ENCODE results near the gene PSD4. TPM values are rescaled to one million over a fixed set of nuclear protein-coding genes. Genes with fewer than 3 reads are reported as not detected.

The PSD4 gene
- total and polyA plus RNA-seq, 10 of the 15 experiments (the other 5 are each of a cell fraction or from before 2014, with no cell fraction given), result 0.68 to 114 (median 35.1) TPM

GRCh38 chr2:113197347-113198047, 23.7 kb downstream of the PSD4 start:
- Histone ChIP-seq H4K20me1 (ENCODE audit: control insufficient read depth, insufficient read depth) (no peaks in the 10 kb centered on the region), H3K9ac (ENCODE audit: control insufficient read depth, insufficient read depth, low read length) (no peak overlapping the region), H3K27me3 (replicated peaks in 1 of 2; ENCODE audit: control insufficient read depth in 2 of 2, insufficient read depth in 2 of 2, low read length in 1 of 2) (no peaks in the 10 kb centered on the region), H3K4me2 (ENCODE audit: control insufficient read depth, insufficient read depth) (no peak overlapping the region), H3K4me3 (no peak overlapping the region), H3K79me2 (ENCODE audit: control insufficient read depth, insufficient read depth, low read length) (no peaks in the 10 kb centered on the region), H3K36me3 (ENCODE audit: control insufficient read depth in 2 of 2, insufficient read depth in 2 of 2, low read length in 1 of 2) (peaks cover 51 to 58% of the 10 kb centered on the region in 2 experiments), H3K9me3 (replicated peaks; ENCODE audit: control insufficient read depth, insufficient read depth, low read length) (no peaks in the 10 kb centered on the region; the same call in 2 of the 3 replicates), H2AFZ (ENCODE audit: control insufficient read depth, low read depth, low read length) (no peak overlapping the region), H3K4me1 (ENCODE audit: control insufficient read depth, insufficient read depth, low read length) (no peaks in the 10 kb centered on the region), H3K27ac (ENCODE audit: control insufficient read depth, insufficient read depth) (no peak overlapping the region)
- ChIA-PET CTCF (interaction anchor here (0.8 to 12.2 kb wide), 5 partner anchors 16 to 118 kb away, joined by 3 to 106 read pairs (median 29); partner anchors contain the start of gene PSD4), SMC1A (ENCODE audit: uncharacterized antibody, unreplicated experiment) (interaction anchor here (1.2 to 4.8 kb wide), 4 partner anchors 22 to 62 kb away, joined by 3 to 43 read pairs (median 8); no protein-coding TSS in a partner anchor), POLR2A (interaction anchor here (1.7 kb wide), 1 partner anchor 62 kb away, joined by 6 read pairs; no protein-coding TSS in a partner anchor), RAD21 (ENCODE audit: unreplicated experiment) (interaction anchor here (1.0 to 4.4 kb wide), 2 partner anchors 60 to 118 kb away, joined by 3 to 37 read pairs; no protein-coding TSS in a partner anchor)
- no TSS peak for BruUV-seq (replicated peaks)
- DNase-seq (ENCODE audit: low read depth, low spot score), result no peak
- WGBS (ENCODE audit: insufficient coverage, insufficient replicate concordance, low lambda C conversion rate, missing lambda C conversion rate), result 83% methylated on average over 11 of the region's 17 CpGs
- no peak for FAIRE-seq
- intact Hi-C loops (cut with micrococcal nuclease; ENCODE audit: unreplicated experiment) (loop anchor here (2.0 kb wide), 1 partner anchor 117 kb away; no protein-coding TSS in a partner anchor), in situ Hi-C loops (cut with MboI) (no loop called here)
- no peak for ATAC-seq
- TF ChIP-seq POLR2A (IDR thresholded peaks at IDR 0.05; ENCODE audit: low read depth, low read length) (peak; percentile 17), NFIC (IDR thresholded peaks at IDR 0.05; ENCODE audit: low read depth, low read length) (no peak)

- ChIA-PET POLR2A (interaction anchor here (1.7 kb wide), 1 partner anchor 63 kb away, joined by 6 read pairs; no protein-coding TSS in a partner anchor), RAD21 (ENCODE audit: unreplicated experiment) (interaction anchor here (0.7 to 4.4 kb wide), 7 partner anchors 24 to 190 kb away, joined by 3 to 37 read pairs (median 3); partner anchors contain the start of gene PSD4), SMC1A (ENCODE audit: uncharacterized antibody, unreplicated experiment) (interaction anchor here (0.9 to 4.8 kb wide), 7 partner anchors 17 to 118 kb away, joined by 3 to 43 read pairs (median 8); no protein-coding TSS in a partner anchor), CTCF (interaction anchor here (0.6 to 12.2 kb wide), 13 partner anchors 8 to 192 kb away, joined by 3 to 106 read pairs (median 7); partner anchors contain the start of gene PSD4)
- no peak overlapping the region for H2AFZ ChIP-seq (ENCODE audit: control insufficient read depth, low read depth, low read length)
- 93% methylated on average over 29 of the region's 32 CpGs for WGBS (ENCODE audit: insufficient coverage, insufficient replicate concordance, low lambda C conversion rate, missing lambda C conversion rate)
- no peak overlapping the region for H3K9ac ChIP-seq (ENCODE audit: control insufficient read depth, insufficient read depth, low read length)
- no peak for TF ChIP-seq TAF1 (IDR thresholded peaks at IDR 0.05; ENCODE audit: borderline replicate concordance, low read depth, low read length)
- TF ChIP-seq, protein P1, sequence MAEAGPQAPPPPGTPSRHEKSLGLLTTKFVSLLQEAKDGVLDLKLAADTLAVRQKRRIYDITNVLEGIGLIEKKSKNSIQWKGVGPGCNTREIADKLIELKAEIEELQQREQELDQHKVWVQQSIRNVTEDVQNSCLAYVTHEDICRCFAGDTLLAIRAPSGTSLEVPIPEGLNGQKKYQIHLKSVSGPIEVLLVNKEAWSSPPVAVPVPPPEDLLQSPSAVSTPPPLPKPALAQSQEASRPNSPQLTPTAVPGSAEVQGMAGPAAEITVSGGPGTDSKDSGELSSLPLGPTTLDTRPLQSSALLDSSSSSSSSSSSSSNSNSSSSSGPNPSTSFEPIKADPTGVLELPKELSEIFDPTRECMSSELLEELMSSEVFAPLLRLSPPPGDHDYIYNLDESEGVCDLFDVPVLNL (IDR thresholded peaks at IDR 0.05; ENCODE audit: low read depth, low read length), result no peak
- TF ChIP-seq MEF2B (IDR thresholded peaks at IDR 0.05; ENCODE audit: partially characterized antibody, poor library complexity, severe bottlenecking), result no peak
- TF ChIP-seq TCF3 (IDR thresholded peaks at IDR 0.05; ENCODE audit: borderline replicate concordance, insufficient read depth, low read depth, low read length), result no peak
- no peak for TF ChIP-seq MXI1 (IDR thresholded peaks at IDR 0.05; ENCODE audit: low read depth, low read length)
- TF ChIP-seq, protein P2, sequence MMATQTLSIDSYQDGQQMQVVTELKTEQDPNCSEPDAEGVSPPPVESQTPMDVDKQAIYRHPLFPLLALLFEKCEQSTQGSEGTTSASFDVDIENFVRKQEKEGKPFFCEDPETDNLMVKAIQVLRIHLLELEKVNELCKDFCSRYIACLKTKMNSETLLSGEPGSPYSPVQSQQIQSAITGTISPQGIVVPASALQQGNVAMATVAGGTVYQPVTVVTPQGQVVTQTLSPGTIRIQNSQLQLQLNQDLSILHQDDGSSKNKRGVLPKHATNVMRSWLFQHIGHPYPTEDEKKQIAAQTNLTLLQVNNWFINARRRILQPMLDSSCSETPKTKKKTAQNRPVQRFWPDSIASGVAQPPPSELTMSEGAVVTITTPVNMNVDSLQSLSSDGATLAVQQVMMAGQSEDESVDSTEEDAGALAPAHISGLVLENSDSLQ (IDR thresholded peaks at IDR 0.05), result no peak
- no peaks in the 10 kb centered on the region for H3K4me1 ChIP-seq (ENCODE audit: control insufficient read depth, insufficient read depth, low read length)
- no peak overlapping the region for H3K27ac ChIP-seq (ENCODE audit: control insufficient read depth, insufficient read depth)
- ATAC-seq (no peak), DNase-seq (ENCODE audit: low read depth, low spot score) (no peak), FAIRE-seq (no peak)
- intact Hi-C loops (cut with micrococcal nuclease; ENCODE audit: unreplicated experiment) (loop anchor here (2.0 kb wide), 1 partner anchor 117 kb away; no protein-coding TSS in a partner anchor), in situ Hi-C loops (cut with MboI) (no loop called here)
- H3K27me3 ChIP-seq (replicated peaks in 1 of 2; ENCODE audit: control insufficient read depth in 2 of 2, insufficient read depth in 2 of 2, low read length in 1 of 2), result no peaks in the 10 kb centered on the region
- no TSS peak for BruUV-seq (replicated peaks)
- H3K79me2 ChIP-seq (ENCODE audit: control insufficient read depth, insufficient read depth, low read length), result no peaks in the 10 kb centered on the region
- no peak overlapping the region for H3K4me3 ChIP-seq
- H4K20me1 ChIP-seq (ENCODE audit: control insufficient read depth, insufficient read depth), result no peaks in the 10 kb centered on the region
- no peaks in the 10 kb centered on the region; the same call in 2 of the 3 replicates for H3K9me3 ChIP-seq (replicated peaks; ENCODE audit: control insufficient read depth, insufficient read depth, low read length)
- H3K36me3 ChIP-seq (ENCODE audit: control insufficient read depth in 2 of 2, insufficient read depth in 2 of 2, low read length in 1 of 2), result peaks cover 49 to 52% of the 10 kb centered on the region in 2 experiments
- no peak overlapping the region for H3K4me2 ChIP-seq (ENCODE audit: control insufficient read depth, insufficient read depth)
Measured at GRCh38 chr2:113198048-113198789, 24.4 kb downstream of the PSD4 start.

All from GM12878 (cell line).